SU-DHL-6 (cell line): ENCODE measurements around the gene ARFGEF3.

Experiments
- H2AFZ ChIP-seq: fragments of 200-600 bp; sonication (generic); 2 replicates; pipeline ENCODE4 v1.6.1; 2014; ENCODE audit warnings: low read depth, mild to moderate bottlenecking, moderate library complexity, mixed read lengths, antibody characterized with exemption, low read length; ENCODE audit not compliant: severe bottlenecking
- H3F3A ChIP-seq: fragments of 200-600 bp; shearing (Covaris generic); 2 replicates; pipeline ENCODE4 v1.6.0; 2016; ENCODE audit warnings: antibody characterized with exemption, mild to moderate bottlenecking; ENCODE audit not compliant: insufficient read depth
- H3K27ac ChIP-seq: fragments of 200-600 bp; sonication (generic); 2 replicates; pipeline ENCODE4 v1.5.1; 2016; ENCODE audit warnings: low read depth, mild to moderate bottlenecking, low read length, moderate library complexity, mixed read lengths
- H3K27me3 ChIP-seq: fragments of 200-600 bp; sonication (generic), shearing (Covaris generic); 2 replicates; pipeline ENCODE4 v1.6.0; 2014; ENCODE audit warnings: mild to moderate bottlenecking, low read length
- H3K36me3 ChIP-seq: fragments of 200-600 bp; sonication (generic); 2 replicates; pipeline ENCODE4 v1.6.1; 2014; ENCODE audit warnings: mild to moderate bottlenecking, low read length, mixed read lengths
- H3K4me2 ChIP-seq: fragments of 300-600, 200-600 bp; shearing (Covaris generic), sonication (generic); 2 replicates; pipeline ENCODE4 v1.6.0; 2014; ENCODE audit warnings: low read length, low read depth, mild to moderate bottlenecking; ENCODE audit not compliant: poor library complexity, severe bottlenecking
- H3K4me3 ChIP-seq: fragments of 200-600 bp; sonication (generic); 2 replicates; pipeline ENCODE4 v1.5.1; 2014; ENCODE audit warnings: antibody characterized with exemption, low read length, mild to moderate bottlenecking, mixed read lengths; ENCODE audit not compliant: insufficient read depth, poor library complexity, severe bottlenecking
- H3K79me2 ChIP-seq: fragments of 200-600 bp; sonication (generic); 2 replicates; pipeline ENCODE4 v1.6.1; 2014; ENCODE audit warnings: mild to moderate bottlenecking, low read length, moderate library complexity; ENCODE audit not compliant: insufficient read depth
- H3K9ac ChIP-seq: fragments of 200-600 bp; sonication (generic); 2 replicates; pipeline ENCODE4 v1.7.0; 2014; ENCODE audit warnings: mild to moderate bottlenecking, low read length
- H3K9me2 ChIP-seq: fragments of 200-600 bp; sonication (generic); replicated peaks from 2 replicates; pipeline ENCODE4 v1.6.1; 2014; ENCODE audit warnings: low read length; ENCODE audit not compliant: insufficient read depth
- H3K9me3 ChIP-seq: fragments of 200-600 bp; sonication (generic); 2 replicates; pipeline ENCODE4 v1.6.1; 2014; ENCODE audit warnings: low read length, mixed read lengths; ENCODE audit not compliant: insufficient read depth
- H4K20me1 ChIP-seq: fragments of 200-600 bp; sonication (generic); 2 replicates; pipeline ENCODE4 v1.6.1; 2014; ENCODE audit warnings: low read depth, mild to moderate bottlenecking, antibody characterized with exemption, low read length, moderate library complexity, mixed read lengths
- CTCF ChIP-seq: fragments of 200-600 bp; sonication (generic); IDR thresholded peaks from one replicate; pipeline ENCODE4 v1.5.1; 2017; ENCODE audit warnings: antibody characterized with exemption, mild to moderate bottlenecking, low read length, moderate library complexity; ENCODE audit not compliant: insufficient read depth, poor library complexity, severe bottlenecking
- EZH2phosphoT487 ChIP-seq: fragments of 200-600 bp; sonication (generic), shearing (Covaris generic); conservative IDR thresholded peaks from 2 replicates; pipeline ENCODE4 v1.6.1; 2018; ENCODE audit warnings: mild to moderate bottlenecking, antibody characterized with exemption, low read length, moderate library complexity, mixed read lengths

ARFGEF3 gene

DNA sequence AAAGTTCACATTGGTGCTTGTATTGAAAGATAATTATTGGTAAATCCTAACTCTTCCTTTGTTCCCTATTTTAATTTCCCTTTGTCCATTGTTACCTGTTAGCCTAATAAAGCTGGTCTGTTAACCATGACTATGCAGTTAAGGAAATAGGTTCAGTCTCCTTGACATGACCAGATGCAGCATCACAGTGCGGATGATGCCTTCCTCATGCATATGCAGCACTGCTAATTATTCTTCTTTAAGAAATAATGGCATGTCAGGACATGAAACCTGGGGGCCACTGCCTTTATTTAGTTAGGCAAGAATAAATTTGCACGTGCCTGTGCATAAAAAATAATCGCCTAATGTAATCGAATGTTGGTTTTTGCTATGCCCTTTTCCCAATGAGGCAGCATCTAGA is 40.1 kb downstream of the ARFGEF3 start:
- Histone ChIP-seq H3K27me3 (no peaks in the 10 kb centered on the region), H3K9me3 (no peaks in the 10 kb centered on the region), H3F3A (no peaks in the 10 kb centered on the region), H3K27ac (no peak overlapping the region), H4K20me1 (no peaks in the 10 kb centered on the region), H3K4me3 (no peak overlapping the region), H3K4me2 (no peak overlapping the region), H3K9ac (no peak overlapping the region), H2AFZ (no peak overlapping the region), H3K36me3 (no peaks in the 10 kb centered on the region), H3K79me2 (no peaks in the 10 kb centered on the region), H3K9me2 (no peaks in the 10 kb centered on the region)
- TF ChIP-seq CTCF (no peak), EZH2phosphoT487 (no peak)

DNA sequence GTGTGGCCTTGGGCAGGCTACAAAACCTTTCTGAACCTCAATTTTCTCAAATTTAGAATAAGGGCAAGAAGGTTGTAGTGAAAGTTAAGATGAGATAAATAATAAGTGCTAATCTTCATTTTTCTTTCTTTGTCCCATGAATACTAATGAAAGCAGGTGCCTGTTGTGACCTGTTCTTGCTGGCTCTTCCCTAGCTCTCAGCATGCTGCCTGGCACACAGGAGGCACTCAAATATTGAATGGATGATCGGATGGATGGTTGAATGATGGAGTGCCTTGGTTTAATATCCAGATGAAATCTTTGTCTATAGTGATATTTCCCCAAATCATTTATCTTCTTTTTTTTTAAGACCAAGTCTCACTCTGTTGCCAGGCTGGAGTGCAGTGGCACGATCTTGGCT is 41.6 kb downstream of the ARFGEF3 start:
- no peak overlapping the region for H3K4me2 ChIP-seq
- H3K9me2 ChIP-seq = no peaks in the 10 kb centered on the region
- no peaks in the 10 kb centered on the region for H3K36me3 ChIP-seq
- TF ChIP-seq EZH2phosphoT487 (no peak), CTCF (no peak)
- H3K27ac ChIP-seq = no peak overlapping the region
- H3F3A ChIP-seq = no peaks in the 10 kb centered on the region
- no peak overlapping the region for H2AFZ ChIP-seq
- H4K20me1 ChIP-seq = no peaks in the 10 kb centered on the region
- H3K27me3 ChIP-seq = no peaks in the 10 kb centered on the region
- H3K4me3 ChIP-seq = no peak overlapping the region
- H3K9ac ChIP-seq = no peak overlapping the region
- H3K9me3 ChIP-seq = no peaks in the 10 kb centered on the region
- H3K79me2 ChIP-seq = no peaks in the 10 kb centered on the region

DNA sequence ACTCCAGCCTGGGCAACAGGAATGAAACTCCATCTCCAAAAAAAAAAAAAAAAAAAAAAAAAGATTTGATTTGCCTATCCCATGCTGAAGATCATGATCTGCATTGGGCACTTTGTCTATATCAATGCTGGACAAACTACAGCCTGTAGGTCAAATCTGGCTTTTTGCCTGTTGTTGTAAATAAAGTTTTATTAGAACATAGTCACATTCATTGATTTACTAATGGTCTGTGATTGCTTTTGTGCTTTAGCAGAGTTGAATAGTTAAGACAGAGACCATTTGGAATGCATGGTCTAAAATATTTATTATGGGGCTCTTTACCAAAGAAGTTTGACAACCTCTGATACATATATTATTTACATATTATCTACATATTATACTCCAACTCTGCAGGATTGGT is 42.6 kb downstream of the ARFGEF3 start:
- no peak overlapping the region for H2AFZ ChIP-seq
- no peaks in the 10 kb centered on the region for H4K20me1 ChIP-seq
- no peak overlapping the region for H3K27ac ChIP-seq
- no peaks in the 10 kb centered on the region for H3K9me3 ChIP-seq
- no peak overlapping the region for H3K9ac ChIP-seq
- H3K27me3 ChIP-seq = no peaks in the 10 kb centered on the region
- H3F3A ChIP-seq = no peaks in the 10 kb centered on the region
- no peak overlapping the region for H3K4me3 ChIP-seq
- no peaks in the 10 kb centered on the region for H3K9me2 ChIP-seq
- no peaks in the 10 kb centered on the region for H3K36me3 ChIP-seq
- no peaks in the 10 kb centered on the region for H3K79me2 ChIP-seq
- no peak for TF ChIP-seq CTCF
- TF ChIP-seq EZH2phosphoT487 = no peak
- H3K4me2 ChIP-seq = no peak overlapping the region
